GM19467 (cell line): ENCODE results near the gene ITGA5.

Experiments
- ATAC-seq: cut with Tn5 transposase; IDR thresholded peaks from one replicate; pipeline ENCODE4 v1.9.1; 2021; ENCODE audit warnings: mild to moderate bottlenecking, moderate library complexity; ENCODE audit not compliant: unreplicated experiment

ITGA5 gene

DNA sequence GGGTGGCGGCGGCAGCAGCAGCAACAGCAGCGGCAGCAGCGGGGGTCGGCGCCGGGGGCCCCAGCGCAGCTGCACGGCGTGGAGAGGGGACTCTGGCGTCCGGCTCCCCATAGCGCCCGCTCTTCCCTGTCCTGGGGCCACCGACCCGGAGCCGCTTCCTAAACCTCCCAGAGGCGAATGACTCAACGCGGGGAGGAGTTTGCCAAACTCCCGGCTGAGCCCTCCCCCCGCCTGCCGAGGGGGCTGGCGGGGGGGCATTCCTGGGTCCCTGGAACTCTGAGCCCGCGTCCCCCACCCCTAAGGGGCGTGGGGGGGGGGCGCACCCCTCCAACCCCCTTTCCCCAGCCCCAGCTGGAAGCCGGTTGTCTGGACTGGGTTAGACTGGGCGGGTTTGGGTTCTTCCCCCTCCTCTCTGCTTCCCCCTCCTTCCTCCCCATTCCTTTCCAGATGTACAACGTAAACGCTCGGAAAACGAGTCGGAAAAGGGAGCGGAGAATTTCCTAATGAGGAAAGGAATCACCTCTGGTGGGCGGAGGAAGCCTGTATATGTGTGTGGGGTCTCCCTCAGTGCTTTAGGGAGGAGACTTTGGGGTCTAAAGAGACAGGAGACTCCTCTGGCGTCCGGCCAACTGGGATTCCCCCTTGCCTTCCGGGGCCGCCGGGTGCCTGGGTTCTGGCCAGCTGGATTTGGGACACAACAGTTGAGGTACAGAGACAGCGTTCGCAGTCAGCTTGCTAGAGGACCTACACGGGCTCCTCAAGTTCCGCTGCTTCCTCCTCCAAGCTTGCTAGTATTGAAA lies at the start of gene ITGA5:
Gene ITGA5 (minus strand): TSS at position 179 of the 800 bp plus-strand sequence. CDS start 68 bp downstream, at position 111.
- ATAC-seq = no peak

DNA sequence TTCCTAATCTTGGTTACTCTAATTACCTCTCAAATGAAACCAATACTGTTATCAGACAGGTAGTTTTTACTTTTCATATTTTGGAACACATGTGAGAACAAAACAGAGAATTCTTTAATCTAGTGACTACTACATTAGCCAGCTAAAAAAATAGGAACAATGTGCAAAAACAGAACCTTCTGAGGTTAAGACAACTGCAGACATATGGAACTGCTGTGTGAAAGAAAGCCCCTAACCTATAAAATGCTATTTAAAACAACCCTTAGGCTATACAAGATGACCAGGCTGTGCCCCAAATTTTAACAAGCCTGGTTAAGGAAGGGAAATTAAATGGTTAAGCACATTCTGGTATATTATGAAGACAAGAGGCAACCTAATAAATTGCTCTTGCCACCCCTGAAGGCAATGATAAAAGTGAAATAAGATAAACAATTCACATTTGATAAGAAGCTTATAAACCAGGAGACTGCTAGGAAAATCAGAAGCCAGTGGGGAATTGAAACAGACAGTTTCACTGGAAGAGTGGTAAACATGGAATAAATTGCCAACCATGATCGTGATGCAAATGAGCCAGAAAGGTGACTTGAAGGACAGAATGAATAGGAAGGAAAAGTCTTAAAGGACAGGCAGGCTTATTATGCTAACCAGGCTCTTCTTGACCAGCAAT lies 46.9 kb upstream of the ITGA5 start:
- ATAC-seq = no peak

DNA sequence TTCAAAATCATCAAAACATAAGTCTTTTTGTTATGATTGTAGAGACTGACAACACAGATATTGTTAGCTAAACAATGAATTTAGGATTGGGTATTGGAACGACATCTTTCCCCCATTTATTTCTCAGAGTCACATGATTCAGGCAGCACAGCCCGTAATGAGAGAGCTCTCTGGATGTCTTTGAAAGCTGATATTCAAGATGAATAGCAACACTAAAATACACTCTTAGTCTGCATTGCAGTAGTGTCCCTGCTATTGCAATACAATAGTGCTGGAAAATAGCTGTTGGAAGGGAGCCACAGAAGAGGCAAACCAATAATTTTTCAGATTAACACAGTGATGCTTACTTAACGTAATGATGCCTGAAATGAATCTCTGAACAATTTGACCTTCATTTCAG lies 44.4 kb upstream of the ITGA5 start:
- no peak for ATAC-seq

DNA sequence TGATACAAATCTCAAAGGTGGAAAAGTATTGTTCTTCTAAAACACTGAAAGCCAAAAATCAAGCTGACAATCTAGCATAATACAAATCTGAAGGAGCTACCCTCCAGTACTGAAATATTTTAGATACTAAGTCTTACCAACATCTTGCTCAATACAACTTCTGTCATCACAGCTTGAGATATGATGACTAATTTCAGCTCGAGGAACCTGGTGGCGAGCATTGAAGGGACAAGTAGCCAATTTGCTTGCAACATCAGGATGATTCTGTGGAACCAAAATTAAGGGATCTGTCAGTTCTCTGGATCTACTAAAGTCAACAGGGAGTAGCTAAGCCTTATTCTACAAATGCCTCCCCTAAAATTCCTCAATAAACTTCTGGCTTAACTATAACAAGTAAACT lies 44.0 kb upstream of the ITGA5 start:
- no peak for ATAC-seq

DNA sequence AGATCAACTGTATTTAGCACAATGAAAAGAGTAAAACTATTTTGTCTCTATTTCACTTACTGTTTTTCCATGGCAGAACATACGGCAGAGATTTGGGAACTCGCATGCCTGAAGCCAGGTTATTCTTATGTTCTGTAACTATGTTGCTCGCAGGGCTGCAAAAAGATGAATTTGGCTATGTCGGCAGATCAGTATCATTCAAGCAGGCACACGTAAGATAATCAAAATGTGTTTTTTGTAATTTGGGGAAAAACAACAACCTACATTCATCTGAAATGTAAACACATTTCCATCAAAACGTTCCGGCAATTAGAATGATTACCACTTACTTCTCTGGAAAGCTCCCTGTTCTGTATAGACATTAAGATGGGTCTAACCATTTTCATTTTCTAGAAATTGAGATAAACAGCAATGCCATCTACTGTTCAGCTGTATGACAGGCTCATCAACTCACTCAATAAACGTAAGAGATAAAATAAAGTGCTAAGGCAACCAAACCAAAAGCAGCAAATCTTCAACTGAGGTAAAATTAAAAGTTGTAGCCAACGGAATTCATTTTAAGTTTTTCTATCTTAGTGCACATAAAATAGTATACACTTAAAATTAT lies 41.4 kb upstream of the ITGA5 start:
- ATAC-seq = no peak

DNA sequence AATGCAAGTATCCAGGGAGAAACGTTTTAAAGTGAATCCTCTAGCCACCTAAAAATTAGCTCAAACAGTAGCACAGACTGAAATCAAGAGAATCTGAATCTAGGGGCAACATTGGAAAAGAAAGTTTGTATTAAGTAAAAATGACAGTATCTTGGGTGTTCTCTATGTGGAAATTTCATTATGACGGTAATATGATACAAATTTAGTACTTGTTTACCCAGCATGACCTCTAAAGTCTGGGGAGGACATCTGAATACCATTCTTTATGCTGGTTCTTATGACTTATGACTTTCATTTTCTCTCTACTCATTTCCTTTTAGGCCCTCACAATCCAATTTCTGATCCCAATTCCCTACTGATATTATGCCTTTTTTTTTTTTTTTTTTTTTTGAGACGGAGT lies 40.3 kb upstream of the ITGA5 start:
- ATAC-seq = no peak

DNA sequence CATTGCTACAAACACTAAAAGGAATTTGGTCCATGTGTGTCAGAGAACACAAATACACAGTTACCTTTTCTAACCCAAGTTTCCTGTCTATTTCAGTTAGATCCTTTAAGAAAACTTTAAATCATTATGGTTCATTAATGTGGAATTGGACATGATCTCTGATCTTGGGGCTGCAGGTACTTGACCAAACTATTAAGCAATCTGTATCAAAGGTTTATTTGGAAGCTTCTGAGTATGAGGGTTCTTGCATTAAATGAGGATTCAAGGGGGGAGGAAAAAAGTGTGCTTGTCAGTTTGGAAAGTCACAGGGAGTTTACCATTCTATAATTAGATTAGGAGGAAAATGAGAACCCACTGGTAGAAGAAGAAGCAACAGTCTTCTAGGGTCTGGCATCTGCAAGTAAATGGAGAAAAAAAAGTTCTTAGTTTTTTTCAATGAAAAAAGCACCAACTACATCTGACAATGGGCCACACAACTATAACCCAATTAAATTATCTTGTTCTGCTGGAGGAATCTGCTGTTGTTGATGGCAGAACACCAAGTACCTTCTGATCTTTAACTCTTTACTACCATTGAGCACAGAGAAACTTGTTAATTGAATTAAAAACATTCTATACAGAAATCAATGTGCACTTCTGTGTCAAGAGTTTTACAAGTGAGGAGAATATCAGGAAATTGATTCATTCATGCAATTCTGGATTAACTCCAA lies 36.8 kb upstream of the ITGA5 start:
- ATAC-seq = no peak

DNA sequence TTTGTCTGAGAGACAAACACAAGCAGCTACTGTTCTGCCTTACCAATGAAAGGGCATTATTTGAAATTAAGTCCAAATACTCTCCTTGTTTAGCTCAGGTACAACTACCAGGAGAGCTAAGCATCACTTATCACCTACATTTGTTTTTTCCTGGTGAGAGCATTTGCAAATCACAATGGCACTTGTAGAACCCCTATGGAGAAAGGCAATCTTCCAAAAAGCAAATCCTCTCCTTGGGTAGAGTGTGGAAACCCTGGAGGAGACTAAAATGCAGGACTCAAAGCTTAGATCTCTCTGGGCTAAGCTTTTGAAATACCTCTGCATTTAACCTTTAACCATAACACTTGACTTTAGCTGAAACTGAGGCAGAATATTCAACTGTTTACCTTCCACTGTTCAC lies 33.6 kb upstream of the ITGA5 start:
- no peak for ATAC-seq

DNA sequence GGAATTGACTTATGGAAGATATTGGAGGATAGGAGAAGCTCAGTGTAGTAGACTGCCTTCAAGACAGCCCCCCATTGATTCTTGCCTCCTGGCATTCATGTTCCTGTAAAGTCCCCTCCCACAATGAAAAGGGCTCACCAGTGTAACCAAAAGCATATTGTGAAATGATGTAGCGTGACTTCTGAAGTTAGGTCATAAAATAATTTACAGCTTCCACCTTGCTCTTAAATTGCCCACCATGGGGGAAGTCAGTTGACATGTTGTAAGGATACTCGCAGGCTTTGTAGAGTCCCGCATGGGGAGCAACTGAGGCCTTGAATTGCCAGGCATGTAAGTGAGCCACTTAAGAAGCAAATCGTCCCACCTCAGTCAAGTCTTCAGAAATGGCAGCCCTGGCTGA lies 29.3 kb upstream of the ITGA5 start:
- ATAC-seq = no peak

DNA sequence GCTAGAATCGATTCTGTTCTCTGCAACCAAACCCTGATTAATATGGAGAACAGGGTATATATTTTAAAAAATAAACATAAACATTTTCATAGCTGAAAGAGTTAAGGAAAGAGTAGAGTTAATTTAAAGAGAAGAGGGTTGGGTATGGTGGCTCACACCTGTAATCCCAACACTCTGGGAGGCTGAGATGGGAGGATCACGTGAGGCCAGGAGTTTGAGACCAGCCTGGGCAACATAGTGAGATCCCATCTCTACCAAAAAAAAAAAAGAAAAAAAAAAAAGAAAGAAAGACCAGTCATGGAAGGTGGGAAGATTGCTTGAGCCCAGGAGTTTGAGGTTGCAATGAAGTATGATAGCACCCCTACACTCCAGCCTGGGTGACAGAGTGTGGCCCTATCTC lies 28.9 kb upstream of the ITGA5 start:
- no peak for ATAC-seq

DNA sequence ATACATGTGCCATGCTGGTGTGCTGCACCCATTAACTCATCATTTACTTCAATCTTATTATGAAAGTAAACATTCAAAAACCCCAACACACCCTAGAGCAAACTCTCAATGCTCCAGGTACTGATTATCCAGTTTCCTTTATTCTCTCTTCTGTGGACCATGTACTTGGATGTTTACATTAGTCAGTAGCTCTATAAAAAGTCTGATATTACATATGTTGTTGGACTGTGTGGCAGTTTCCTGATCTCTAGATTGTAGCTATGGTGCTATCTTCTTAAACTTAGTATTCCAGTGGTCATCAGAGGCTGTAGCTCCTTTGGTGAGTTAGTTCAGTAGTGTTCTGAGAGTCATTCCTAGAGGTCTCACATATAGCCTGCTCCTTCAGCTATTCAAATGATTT lies 25.1 kb upstream of the ITGA5 start:
- ATAC-seq = no peak

DNA sequence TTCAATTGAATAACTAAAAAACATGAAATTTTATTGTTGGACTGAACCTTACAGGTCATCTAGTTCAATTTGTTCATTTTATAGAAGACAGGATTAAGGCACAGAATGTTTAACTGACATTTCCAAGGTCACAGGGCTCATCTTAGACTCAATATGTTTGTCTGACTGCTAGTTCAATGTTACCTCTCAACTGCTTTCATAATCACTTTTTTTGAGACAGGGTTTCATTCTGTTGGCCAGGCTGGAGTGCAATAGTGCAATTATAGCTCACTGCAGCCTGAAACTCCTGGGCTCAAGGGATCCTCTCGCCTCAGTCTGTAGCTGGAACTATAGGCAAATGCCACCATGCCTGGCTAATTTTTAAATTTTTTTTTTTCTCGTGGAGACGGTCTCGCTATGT lies 24.4 kb upstream of the ITGA5 start:
- no peak for ATAC-seq

DNA sequence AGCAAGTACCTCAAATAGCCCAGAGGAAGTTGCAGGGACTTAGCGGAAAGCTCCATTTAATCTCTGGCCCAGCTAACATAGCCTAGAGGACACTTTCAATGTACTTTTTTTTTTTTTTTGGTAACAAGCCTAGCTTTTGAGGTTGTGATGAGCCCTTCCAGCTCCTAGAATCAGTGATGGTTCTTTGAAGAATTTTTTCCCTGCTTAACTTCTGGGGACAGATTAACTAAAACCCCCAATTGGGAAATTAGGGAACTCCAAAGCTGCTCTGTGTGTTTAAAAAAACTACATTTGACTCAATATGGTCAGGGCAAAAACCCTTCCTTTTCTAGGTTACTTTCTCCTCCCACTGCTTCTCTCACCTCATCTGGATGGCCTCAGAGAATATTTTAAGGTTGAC lies 23.9 kb upstream of the ITGA5 start:
- no peak for ATAC-seq

DNA sequence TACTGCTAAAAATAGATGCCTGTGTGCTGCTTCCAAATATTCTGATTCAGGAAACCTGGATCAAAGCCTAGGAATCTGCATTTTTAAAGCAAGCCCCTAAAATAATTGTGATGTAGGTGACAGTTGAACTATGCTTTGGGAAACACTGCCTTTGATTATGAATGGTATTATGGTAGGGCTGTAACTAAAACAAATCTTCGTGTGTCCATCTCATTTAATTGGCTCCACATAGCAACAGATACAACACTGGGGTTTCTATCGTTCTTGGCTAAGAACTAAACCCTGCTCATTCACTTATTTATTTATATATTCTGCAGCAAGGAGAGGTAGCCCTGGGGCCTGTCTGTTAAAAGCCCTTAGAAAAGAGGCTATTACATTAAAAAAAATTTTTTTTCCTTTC lies 23.0 kb upstream of the ITGA5 start:
- ATAC-seq = no peak

DNA sequence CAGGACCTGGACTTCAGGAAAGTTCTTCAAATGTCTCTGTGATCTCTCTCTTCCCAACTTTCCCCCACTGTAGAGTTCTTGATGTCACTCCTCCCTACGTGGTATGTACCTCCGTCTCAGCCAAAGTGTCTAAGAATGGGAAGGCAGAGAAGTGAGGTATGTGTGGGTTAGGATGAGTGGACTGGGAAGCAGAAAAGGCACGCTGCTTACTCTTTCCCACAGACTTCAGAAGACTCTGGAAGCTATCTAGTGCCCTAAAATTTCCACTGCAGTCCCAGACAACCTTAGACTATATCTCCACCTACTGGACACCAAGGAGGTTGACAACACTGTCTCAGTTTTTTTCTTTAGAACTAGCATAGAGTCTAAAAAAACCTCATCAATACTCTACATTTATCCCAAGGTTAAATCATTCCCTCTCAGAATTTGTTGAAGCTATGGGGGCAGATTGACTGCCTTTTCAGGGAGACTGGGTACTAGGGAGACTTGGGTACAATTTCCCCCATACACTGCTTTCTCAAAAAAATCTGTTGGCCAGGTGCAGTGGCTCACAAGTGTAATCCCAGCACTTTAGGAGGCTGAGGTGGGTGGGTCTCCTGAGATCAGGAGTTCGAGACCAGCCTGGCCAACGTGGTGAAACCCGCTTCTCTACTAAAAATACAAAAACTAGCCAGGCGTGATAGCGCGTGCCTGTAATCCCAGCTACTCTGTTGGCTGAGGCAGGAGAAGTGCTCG lies 20.6 kb upstream of the ITGA5 start:
- no peak for ATAC-seq

DNA sequence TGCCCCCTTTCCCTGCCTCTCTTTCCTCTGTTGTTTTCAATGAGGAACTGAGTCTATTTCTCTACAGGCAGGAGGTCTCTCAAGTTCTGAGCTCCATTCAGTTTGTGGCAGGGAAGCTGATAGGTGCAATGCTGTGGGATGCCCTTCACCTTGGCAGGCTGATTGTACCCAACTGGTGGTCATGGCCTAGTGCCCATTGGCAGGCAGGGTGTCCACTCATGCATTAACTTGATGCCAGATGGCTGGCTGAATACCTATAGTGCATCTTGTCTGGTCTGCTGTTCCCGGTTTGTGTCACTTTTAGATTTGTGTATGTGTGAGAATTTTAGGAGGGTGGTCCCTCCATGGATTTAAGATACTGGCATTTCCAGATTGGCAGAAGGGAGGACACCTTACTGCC lies 20.0 kb upstream of the ITGA5 start:
- no peak for ATAC-seq

DNA sequence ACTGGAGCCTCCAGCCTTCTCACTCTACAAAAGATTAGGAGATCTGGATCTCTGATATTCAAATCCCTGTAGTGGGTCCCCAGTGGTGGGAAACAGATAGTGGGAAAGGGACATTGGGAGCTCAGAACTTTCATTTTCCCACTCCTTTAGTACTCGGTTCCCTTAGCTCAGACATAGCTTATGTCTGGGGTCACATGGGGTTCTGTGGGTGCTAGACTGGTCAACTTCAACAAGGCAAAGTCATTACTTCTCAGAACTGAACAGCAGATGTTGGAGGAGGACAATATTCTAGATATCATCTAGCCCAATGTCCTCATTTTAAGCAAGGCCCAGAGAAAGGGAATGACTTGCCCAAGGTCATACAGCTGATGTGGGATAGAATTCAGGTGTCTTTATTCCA lies 19.5 kb upstream of the ITGA5 start:
- ATAC-seq = no peak

DNA sequence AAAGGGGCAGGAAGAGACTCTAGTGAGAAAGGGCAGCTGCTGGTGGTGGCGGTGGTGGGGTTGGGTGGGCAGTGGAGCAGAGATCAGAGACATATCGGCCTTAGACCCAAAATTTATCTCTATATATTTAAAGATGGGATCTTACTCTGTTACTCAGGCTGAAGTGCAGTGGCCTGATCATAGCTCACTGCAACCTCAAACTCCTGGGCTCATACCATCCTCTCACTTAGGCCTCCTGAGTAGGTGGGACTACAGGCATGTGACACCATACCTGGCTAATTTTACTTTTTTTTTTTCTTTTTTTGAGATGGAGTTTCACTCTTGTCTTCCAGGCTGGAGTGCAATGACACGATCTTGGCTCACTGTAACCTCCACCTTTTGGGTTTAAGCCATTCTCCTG lies 18.6 kb upstream of the ITGA5 start:
- ATAC-seq = no peak

DNA sequence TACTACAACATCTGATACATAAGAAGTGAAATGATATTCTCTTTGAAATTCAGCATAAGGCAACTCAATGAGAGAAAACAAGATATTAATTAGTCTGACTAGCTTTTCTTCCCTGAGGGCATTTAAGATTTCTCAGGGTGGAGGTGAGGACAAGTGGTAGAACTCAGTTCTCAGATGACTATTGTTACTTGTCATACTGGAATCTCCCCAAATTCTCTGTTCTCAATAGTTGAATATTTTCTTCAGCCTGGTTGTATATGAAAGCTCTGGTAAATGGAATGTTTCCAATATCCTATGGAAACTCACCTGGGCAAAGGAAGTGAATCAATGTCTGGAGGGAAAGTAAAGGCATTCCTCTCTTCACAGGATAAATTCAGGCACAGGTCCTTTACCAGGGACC lies 18.2 kb upstream of the ITGA5 start:
- no peak for ATAC-seq

DNA sequence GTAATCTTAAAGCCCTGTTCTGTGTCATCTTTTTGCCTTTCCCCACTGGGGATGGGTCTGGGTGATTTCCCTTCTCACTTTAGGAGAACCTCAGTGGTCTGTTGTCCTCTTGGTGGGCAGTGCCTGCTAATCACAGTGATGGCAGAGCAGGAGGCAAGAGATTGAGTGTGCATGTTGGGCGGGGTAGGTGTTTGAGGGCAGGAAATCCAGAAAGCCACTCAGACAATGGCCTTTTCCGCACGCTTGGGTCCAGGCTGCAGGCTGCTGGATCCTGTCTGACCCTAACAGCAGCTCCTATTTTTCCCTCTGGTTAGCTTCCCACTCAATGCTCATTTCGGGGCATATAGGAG lies 13.7 kb upstream of the ITGA5 start:
- ATAC-seq = no peak
